DND-41 (cell line): ENCODE data around the gene NARF.

Source experiments
- ATAC-seq: fragments of 200-7000 bp; cut with Tn5 transposase; 3 replicates; pipeline ENCODE4 v1.9.1; 2021; ENCODE audit warnings: low read depth; ENCODE audit not compliant: insufficient read depth
- DNase-seq: peaks from one replicate; pipeline ENCODE4 v3.0.0-alpha.2; 2020
- H2AFZ ChIP-seq: 2 replicates; pipeline ENCODE4 v1.6.0; 2012; ENCODE audit warnings: low read depth, low read length
- H3K27ac ChIP-seq: 2 replicates; pipeline ENCODE4 v1.5.1; 2012; ENCODE audit warnings: low read length, inconsistent platforms
- H3K27me3 ChIP-seq: fragments of 200-600 bp; sonication (generic); 2 replicates; pipeline ENCODE4 v1.6.0; 2012; ENCODE audit warnings: low read length, mild to moderate bottlenecking, inconsistent platforms; ENCODE audit not compliant: insufficient read depth, poor library complexity
- H3K36me3 ChIP-seq: 2 replicates; pipeline ENCODE4 v1.5.1; 2012; ENCODE audit warnings: low read length, inconsistent platforms; ENCODE audit not compliant: insufficient read depth
- H3K4me1 ChIP-seq: 2 replicates; pipeline ENCODE4 v1.5.1; 2012; ENCODE audit warnings: mild to moderate bottlenecking, low read length; ENCODE audit not compliant: insufficient read depth
- H3K4me2 ChIP-seq: 2 replicates; pipeline ENCODE4 v1.6.0; 2012; ENCODE audit warnings: mild to moderate bottlenecking, moderate library complexity, low read length, inconsistent platforms; ENCODE audit not compliant: insufficient read depth
- H3K4me3 ChIP-seq, 2 experiments: fragments of 200-600 bp in 1 of 2; shearing (Covaris generic) in 1 of 2; 2 replicates each; pipeline ENCODE4 v1.5.1; 2012 to 2016; ENCODE audit warnings: inconsistent platforms in 2 of 2, low read length in 2 of 2, mild to moderate bottlenecking in 2 of 2, low read depth in 1 of 2, moderate library complexity in 1 of 2
- H3K79me2 ChIP-seq: 2 replicates; pipeline ENCODE4 v1.6.0; 2012; ENCODE audit warnings: low read length, inconsistent platforms; ENCODE audit not compliant: insufficient read depth
- H3K9ac ChIP-seq: 2 replicates; pipeline ENCODE4 v1.6.0; 2012; ENCODE audit warnings: low read depth, mild to moderate bottlenecking, inconsistent platforms, low read length, moderate library complexity
- H3K9me3 ChIP-seq: 2 replicates; pipeline ENCODE4 v1.5.1; 2012; ENCODE audit warnings: low read length, moderate library complexity, mild to moderate bottlenecking, inconsistent platforms; ENCODE audit not compliant: insufficient read depth, severe bottlenecking
- H4K20me1 ChIP-seq: 2 replicates; pipeline ENCODE4 v1.6.0; 2012; ENCODE audit warnings: low read length; ENCODE audit not compliant: insufficient read depth
- CTCF ChIP-seq: IDR thresholded peaks from 2 replicates; pipeline ENCODE4 v1.5.1; 2012; ENCODE audit warnings: borderline replicate concordance, low read length, moderate library complexity, mild to moderate bottlenecking; ENCODE audit not compliant: poor library complexity, severe bottlenecking; ENCODE audit errors: extremely low read depth
- EZH2 ChIP-seq: IDR thresholded peaks from 3 replicates; pipeline ENCODE4 v1.6.1; 2012; ENCODE audit warnings: borderline replicate concordance, low read depth, mild to moderate bottlenecking, moderate library complexity, low read length, inconsistent platforms; ENCODE audit not compliant: severe bottlenecking

The NARF gene

GRCh38 chr17:82495844-82496528 is 37.4 kb downstream of the NARF start:
- TF ChIP-seq CTCF = no peak
- TF ChIP-seq EZH2 = no peak
- Histone ChIP-seq H3K79me2 (peaks cover 6% of the 10 kb centered on the region; the same call in 1 of the 2 replicates), H2AFZ (no peak overlapping the region), H3K9me3 (no peaks in the 10 kb centered on the region), H4K20me1 (no peaks in the 10 kb centered on the region), H3K36me3 (no peaks in the 10 kb centered on the region), H3K4me3 (peak overlapping the region in 1 of 2 experiments; percentile 75; a peak in 2 of 4 replicates), H3K9ac (peak overlapping the region; percentile 85), H3K4me1 (peaks cover 34% of the 10 kb centered on the region), H3K27ac (peak overlapping the region; percentile 92; the same call in 1 of the 2 replicates), H3K4me2 (peak overlapping the region; percentile 70), H3K27me3 (no peaks in the 10 kb centered on the region)
- DNase-seq (peak; percentile 35), ATAC-seq (no peak)

- H3K4me2 ChIP-seq = peak overlapping the region; percentile 70
- peak overlapping the region; percentile 91 for H2AFZ ChIP-seq
- peak; percentile 92 for DNase-seq
- peak overlapping the region; percentile 85 for H3K9ac ChIP-seq
- no peaks in the 10 kb centered on the region for H4K20me1 ChIP-seq
- H3K9me3 ChIP-seq = no peaks in the 10 kb centered on the region
- peaks cover 6% of the 10 kb centered on the region; the same call in 1 of the 2 replicates for H3K79me2 ChIP-seq
- peak overlapping the region; percentile 52 to 75 for H3K4me3 ChIP-seq
- no peak for TF ChIP-seq CTCF
- TF ChIP-seq EZH2 = no peak
- H3K27me3 ChIP-seq = no peaks in the 10 kb centered on the region
- peaks cover 34% of the 10 kb centered on the region for H3K4me1 ChIP-seq
- no peaks in the 10 kb centered on the region for H3K36me3 ChIP-seq
- ATAC-seq = peak; percentile 77
- peak overlapping the region; percentile 92 for H3K27ac ChIP-seq
These were observed 38.2 kb downstream of the NARF start for GRCh38 chr17:82496529-82497434.

GRCh38 chr17:82497483-82498405 is 39.2 kb downstream of the NARF start:
- peak overlapping the region; percentile 39 to 67 for H3K4me3 ChIP-seq
- no peaks in the 10 kb centered on the region for H3K36me3 ChIP-seq
- DNase-seq = peak; percentile 65
- peaks cover 6% of the 10 kb centered on the region; the same call in 1 of the 2 replicates for H3K79me2 ChIP-seq
- H2AFZ ChIP-seq = peak overlapping the region; percentile 84
- H3K27ac ChIP-seq = peak overlapping the region; percentile 78
- H3K9ac ChIP-seq = peak overlapping the region; percentile 85
- H3K27me3 ChIP-seq = no peaks in the 10 kb centered on the region
- H3K9me3 ChIP-seq = no peaks in the 10 kb centered on the region
- H3K4me1 ChIP-seq = peaks cover 34% of the 10 kb centered on the region
- H3K4me2 ChIP-seq = peak overlapping the region; percentile 93
- H4K20me1 ChIP-seq = no peaks in the 10 kb centered on the region
- TF ChIP-seq EZH2 = no peak
- no peak for TF ChIP-seq CTCF
- ATAC-seq = peak; percentile 59
